ENCODE measurements around the gene SIGLEC10.

GRCh38 chr19:51461723-51462161 is 44.3 kb upstream of the SIGLEC10 start:
- TF ChIP-seq CTCF (IDR thresholded peaks at IDR 0.05; ENCODE audit: borderline replicate concordance, extremely low read depth, low read length, poor library complexity, severe bottlenecking), result no peak
- no peak for TF ChIP-seq EZH2 (IDR thresholded peaks at IDR 0.05; ENCODE audit: borderline replicate concordance, low read depth, low read length, severe bottlenecking)

All from DND-41 (cell line).